Heart left ventricle (tissue), 16 donors: Measurements from ENCODE around the gene UQCC2. TPM values are rescaled to one million over a fixed set of nuclear protein-coding genes. Genes with fewer than 3 reads are reported as not detected.

Experiments used
- ATAC-seq, 4 donors: fragments of 200-7000 bp; cut with Tn5 transposase; one replicate each; pipeline ENCODE4 v1.9.1; 2020 to 2022; ENCODE audit warnings: moderate library complexity in 4 of 4, mild to moderate bottlenecking in 3 of 4, moderate number of reproducible peaks in 1 of 4
- DNase-seq, 5 donors: peaks; one replicate each; pipeline ENCODE4 v3.0.0-alpha.2; 2020
- H3K27ac ChIP-seq, 12 donors: fragments of 200-600 bp; sonication (generic) in 4 of 12; one replicate each; pipeline versions ENCODE4 v1.5.0 to v1.8.0; 2016 to 2022; ENCODE audit warnings: mild to moderate bottlenecking in 2 of 12
- H3K27me3 ChIP-seq, 9 donors: fragments of 200-600 bp; sonication (generic) in 2 of 9; one replicate each; pipeline versions ENCODE4 v1.5.1 to v1.8.0; 2016 to 2022; ENCODE audit warnings: mild to moderate bottlenecking in 3 of 9
- H3K36me3 ChIP-seq, 9 donors: fragments of 200-600 bp; sonication (generic) in 2 of 9; one replicate each; pipeline versions ENCODE4 v1.5.0 to v1.8.0; 2018 to 2022; ENCODE audit warnings: mild to moderate bottlenecking in 2 of 9
- H3K4me1 ChIP-seq, 12 donors: fragments of 200-600 bp; sonication (generic) in 4 of 12; one replicate each; pipeline versions ENCODE4 v1.5.0 to v1.8.0; 2016 to 2022; ENCODE audit warnings: mild to moderate bottlenecking in 3 of 12
- H3K4me3 ChIP-seq, 12 donors: fragments of 200-600 bp; sonication (generic) in 4 of 12; one replicate each; pipeline versions ENCODE4 v1.5.0 to v1.8.0; 2017 to 2022; ENCODE audit warnings: mild to moderate bottlenecking in 9 of 12, moderate library complexity in 4 of 12
- H3K9me3 ChIP-seq, 12 donors: fragments of 200-600 bp; sonication (generic) in 4 of 12; one replicate each; pipeline versions ENCODE4 v1.5.0 to v1.8.0; 2016 to 2022; ENCODE audit warnings: mild to moderate bottlenecking in 1 of 12
- POLR2A ChIP-seq, 2 donors: fragments of 450-650 bp; IDR thresholded peaks; one replicate each; pipeline ENCODE4 v1.6.1; 2017; ENCODE audit warnings: antibody characterized with exemption in 2 of 2, mild to moderate bottlenecking in 2 of 2, moderate library complexity in 2 of 2
- WGBS, 4 donors: extraction: QIAGEN DNeasy Blood & Tissue Kit in 2 of 4; methylation state at CpG; one replicate each; pipeline versions ENCODE4 v1.1.5 to v1.1.7; 2013 to 2018; 5-methylcytosine and 5-hydroxymethylcytosine counted together
- intact Hi-C, 10 donors: fragments of 100-400 bp; cut with DNase I; formaldehyde crosslinking; loops; one replicate each; pipeline versions ENCODE4 v1.11.1 to v1.14.2; 2022
- polyA plus RNA-seq, 2 donors: library from polyadenylated mRNA; stranded (reverse); fragments of 200-250 nt; gene quantifications; one replicate each; pipeline ENCODE4 v1.2.3, GENCODE V29; 2013
- total RNA-seq, 9 donors: library from RNA; depleted of rRNA in 2 of 9; stranded (reverse); fragments of >200 nt in 2 of 9; fragmentation: NEBNext Ultra II Directional in 3 of 9; extraction: Animal tissue kit (Norgen Biotek cat#: 25700) in 3 of 9; gene quantifications; one replicate each; pipeline versions ENCODE4 v1.1.0 to v1.2.4, GENCODE V29; 2016 to 2023
- TF ChIP-seq, protein P1 (sequence below), 12 donors: fragments of 200-600 bp; sonication (generic) in 4 of 12; IDR thresholded peaks; one replicate each; pipeline versions ENCODE4 v1.5.0 to v1.8.0; 2018 to 2022; ENCODE audit warnings: antibody characterized with exemption in 12 of 12, mild to moderate bottlenecking in 5 of 12
- donor health status: ischemic (EF 13 %, LVEDD 7.1; RV severe dilation, severe dysfunction).
- donor health status: healthy with polysubstance abuse.
- donor health status: DM: no; HTN: yes; CAD: no.
- donor health status: DM: no; HTN: no; CAD: no.
- donor health status: ischemic (EF 25% LVEDD 6.9; RV normal size, moderate dysfunction).
- donor health status: ischemic (EF 25% LVEDD 5.7; RV mildly dilated, moderate dysfunction).
- donor health status: healthy.
- donor health status: DM: yes; HTN: yes; CAD: no.
- donor health status: ischemic (EF 35%, LVEDD 5.7; RV mildly dilated, moderate dysfunction).
- donor health status: nonischemic (EF 11% LVEDD 7.7; RV severe dilation, severe dysfunction).
- donor health status: DM: yes; HTN: yes; CAD: no.
- donor health status: PGD.
- donor health status: ischemic (EF 29% LVEDD 5.4; RV normal size, mild dysfunction).
- donor health status: nonischemic (EF 23%, LVEDD 6.1; RV moderate dilation, normal function).

Gene UQCC2
- total and polyA plus RNA-seq, 11 donors, result 88.5 to 496 (median 195) TPM

- DNase-seq (no peak), ATAC-seq (no peak)
- H3K36me3 ChIP-seq, result peaks cover 0 to 70% (median 51%) of the 10 kb centered on the region in 9 donors
- TF ChIP-seq POLR2A (IDR thresholded peaks at IDR 0.05), result no peak
- TF ChIP-seq, protein P1, sequence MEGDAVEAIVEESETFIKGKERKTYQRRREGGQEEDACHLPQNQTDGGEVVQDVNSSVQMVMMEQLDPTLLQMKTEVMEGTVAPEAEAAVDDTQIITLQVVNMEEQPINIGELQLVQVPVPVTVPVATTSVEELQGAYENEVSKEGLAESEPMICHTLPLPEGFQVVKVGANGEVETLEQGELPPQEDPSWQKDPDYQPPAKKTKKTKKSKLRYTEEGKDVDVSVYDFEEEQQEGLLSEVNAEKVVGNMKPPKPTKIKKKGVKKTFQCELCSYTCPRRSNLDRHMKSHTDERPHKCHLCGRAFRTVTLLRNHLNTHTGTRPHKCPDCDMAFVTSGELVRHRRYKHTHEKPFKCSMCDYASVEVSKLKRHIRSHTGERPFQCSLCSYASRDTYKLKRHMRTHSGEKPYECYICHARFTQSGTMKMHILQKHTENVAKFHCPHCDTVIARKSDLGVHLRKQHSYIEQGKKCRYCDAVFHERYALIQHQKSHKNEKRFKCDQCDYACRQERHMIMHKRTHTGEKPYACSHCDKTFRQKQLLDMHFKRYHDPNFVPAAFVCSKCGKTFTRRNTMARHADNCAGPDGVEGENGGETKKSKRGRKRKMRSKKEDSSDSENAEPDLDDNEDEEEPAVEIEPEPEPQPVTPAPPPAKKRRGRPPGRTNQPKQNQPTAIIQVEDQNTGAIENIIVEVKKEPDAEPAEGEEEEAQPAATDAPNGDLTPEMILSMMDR (IDR thresholded peaks at IDR 0.05), result no peak
- 93 to 96% (median 95%) methylated on average over 15 of the region's 15 CpGs for WGBS, 4 donors
- no peak overlapping the region for H3K4me3 ChIP-seq
- intact Hi-C loops, result loop anchor here in 1 of 10 donors (10.0 kb wide), 1 partner anchor 92 kb away; the partner anchor contains the start of gene BAK1
- H3K27ac ChIP-seq, result no peak overlapping the region
- H3K9me3 ChIP-seq, result no peaks in the 10 kb centered on the region
- peaks cover 0 to 13% (median 6%) of the 10 kb centered on the region in 12 donors for H3K4me1 ChIP-seq
- H3K27me3 ChIP-seq, result no peaks in the 10 kb centered on the region
These were observed 34.9 kb downstream of the UQCC2 start for GRCh38 chr6:33676416-33677142.

DNA sequence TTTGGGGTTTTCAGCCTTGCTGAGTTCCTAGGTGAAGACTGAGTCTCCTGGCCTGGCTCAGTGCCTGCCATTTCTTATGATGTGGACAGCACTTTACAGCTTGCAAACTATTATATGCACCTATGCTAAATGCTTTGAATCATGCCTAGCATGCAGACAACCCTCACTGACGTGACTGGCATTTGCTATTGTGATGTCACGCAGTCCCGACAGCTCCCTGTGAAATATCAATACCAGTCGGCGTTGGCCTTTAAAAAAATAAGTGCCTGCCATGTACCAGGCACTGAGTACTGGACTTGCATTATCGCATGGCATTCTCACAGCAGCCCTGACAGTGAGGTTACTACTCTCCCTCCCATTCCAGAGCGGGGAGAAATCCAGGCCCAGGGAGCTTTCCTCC, 35.5 kb downstream of the UQCC2 start:
- Histone ChIP-seq H3K27ac (no peak overlapping the region), H3K9me3 (no peaks in the 10 kb centered on the region), H3K36me3 (peaks cover 0 to 68% (median 48%) of the 10 kb centered on the region in 9 donors), H3K4me1 (peaks cover 0 to 13% (median 6%) of the 10 kb centered on the region in 12 donors), H3K27me3 (no peaks in the 10 kb centered on the region), H3K4me3 (no peak overlapping the region)
- WGBS, 4 donors, result 77 to 93% (median 90%) methylated on average over 7 of the region's 7 CpGs
- no peak for TF ChIP-seq POLR2A (IDR thresholded peaks at IDR 0.05)
- TF ChIP-seq, protein P1 (IDR thresholded peaks at IDR 0.05), result no peak
- DNase-seq (no peak), ATAC-seq (no peak)
- intact Hi-C loops, result loop anchor here in 1 of 10 donors (10.0 kb wide), 1 partner anchor 91 kb away; the partner anchor contains the start of gene BAK1

- WGBS, 4 donors, result 79 to 88% (median 84%) methylated on average over 7 of the region's 7 CpGs
- no peak overlapping the region for H3K27ac ChIP-seq
- ATAC-seq (no peak), DNase-seq (no peak)
- no peak overlapping the region for H3K4me3 ChIP-seq
- H3K4me1 ChIP-seq, result peaks cover 0 to 13% (median 6%) of the 10 kb centered on the region in 12 donors
- intact Hi-C loops, result loop anchor here in 7 of 10 donors (2.0 to 10.0 kb wide), 6 partner anchors 42 to 89 kb away; partner anchors contain the start of gene BAK1 (in 1 of the 7)
- peaks cover 0 to 67% (median 44%) of the 10 kb centered on the region in 9 donors for H3K36me3 ChIP-seq
- no peaks in the 10 kb centered on the region for H3K27me3 ChIP-seq
- TF ChIP-seq POLR2A (IDR thresholded peaks at IDR 0.05), result no peak
- TF ChIP-seq, protein P1 (IDR thresholded peaks at IDR 0.05), result no peak
- no peaks in the 10 kb centered on the region for H3K9me3 ChIP-seq
These were observed 37.6 kb downstream of the UQCC2 start for GRCh38 chr6:33673851-33674250.

DNA sequence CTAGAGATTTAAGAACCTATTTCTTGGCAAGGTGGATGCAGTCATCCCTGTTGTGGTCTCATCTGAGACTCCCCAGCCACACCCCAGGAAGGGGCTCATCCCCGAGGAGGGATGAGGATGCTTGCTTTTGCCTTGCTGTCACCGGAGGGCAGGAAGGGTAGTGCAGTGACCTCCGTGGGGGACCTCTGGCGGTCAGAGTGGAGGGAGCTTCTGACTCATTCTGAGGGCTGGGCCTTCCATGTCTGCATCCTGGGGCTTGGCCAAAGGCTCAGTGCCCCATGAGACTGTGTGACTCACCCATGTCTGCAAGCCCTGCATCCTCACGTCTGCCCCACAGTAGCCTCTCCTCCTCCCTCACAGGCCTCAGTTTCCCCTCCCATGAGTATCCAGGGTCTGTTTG, 38.7 kb downstream of the UQCC2 start:
- intact Hi-C loops, result loop anchor here in 7 of 10 donors (2.0 to 10.0 kb wide), 6 partner anchors 41 to 88 kb away; partner anchors contain the start of gene BAK1 (in 1 of the 7)
- H3K27ac ChIP-seq, result no peak overlapping the region
- H3K27me3 ChIP-seq, result no peaks in the 10 kb centered on the region
- 13 to 39% (median 32%) methylated on average over 4 to 5 of the region's 5 CpGs for WGBS, 4 donors
- peaks cover 0 to 68% (median 44%) of the 10 kb centered on the region in 9 donors for H3K36me3 ChIP-seq
- peaks cover 0 to 13% (median 6%) of the 10 kb centered on the region in 12 donors for H3K4me1 ChIP-seq
- no peak overlapping the region for H3K4me3 ChIP-seq
- TF ChIP-seq POLR2A (IDR thresholded peaks at IDR 0.05), result no peak
- TF ChIP-seq, protein P1 (IDR thresholded peaks at IDR 0.05), result peak; percentile 20 to 73 (median 59)
- no peaks in the 10 kb centered on the region for H3K9me3 ChIP-seq
- ATAC-seq (peak; percentile 93 to 98 (median 96)), DNase-seq (peak; percentile 80 to 95 (median 89))
